Body of pancreas (tissue), 4 donors: ENCODE data around the gene NEDD4. TPM values are rescaled to one million over a fixed set of nuclear protein-coding genes. Genes with fewer than 3 reads are reported as not detected.

ENCODE experiments used
- ATAC-seq: fragments of 150-250 bp; one replicate; pipeline ENCODE4 v1.9.1; 2016
- DNase-seq, 4 donors: peaks; one replicate each; pipeline ENCODE4 v3.0.0-alpha.2; 2019
- H3K27ac ChIP-seq, 4 donors: fragments of 200-600 bp; sonication (generic); 1 replicate in 3 of 4; 2 replicates in 1 of 4; pipeline versions ENCODE4 v1.5.1 to v1.6.1; 2016 to 2019; ENCODE audit warnings: mild to moderate bottlenecking in 1 of 4, mixed read lengths in 1 of 4, moderate library complexity in 1 of 4
- H3K27me3 ChIP-seq, 2 donors: fragments of 200-600 bp; sonication (generic); one replicate each; pipeline ENCODE4 v1.6.0; 2016; ENCODE audit warnings: mild to moderate bottlenecking in 1 of 2
- H3K36me3 ChIP-seq, 2 donors: fragments of 200-600 bp; sonication (generic); replicated peaks in 1 of 2; 2 replicates each; pipeline ENCODE4 v1.5.1; 2016; ENCODE audit warnings: low read depth in 2 of 2; ENCODE audit not compliant: insufficient read depth in 1 of 2
- H3K4me1 ChIP-seq: fragments of 200-600 bp; sonication (generic); one replicate; pipeline ENCODE4 v1.6.0; 2016
- H3K4me3 ChIP-seq, 2 donors: fragments of 200-600 bp; sonication (generic); 1 replicate in 1 of 2; 2 replicates in 1 of 2; pipeline ENCODE4 v1.5.1; 2016 to 2019
- H3K9me3 ChIP-seq, 3 donors: fragments of 200-600 bp; sonication (generic); 1 replicate in 2 of 3; 2 replicates in 1 of 3; pipeline ENCODE4 v1.5.1; 2016
- CTCF ChIP-seq, 7 experiments: fragments of 450-650 bp in 4 of 7; fragments of 200-600 bp in 3 of 7; sonication (generic) in 3 of 7; IDR thresholded peaks; one replicate each; pipeline ENCODE4 v1.5.1; 2016 to 2019; ENCODE audit warnings: antibody characterized with exemption in 7 of 7
- POLR2A ChIP-seq, 3 donors: fragments of 450-650 bp; IDR thresholded peaks; one replicate each; pipeline ENCODE4 v1.6.1; 2016; ENCODE audit warnings: antibody characterized with exemption in 3 of 3, mild to moderate bottlenecking in 2 of 3
- WGBS, 2 donors: methylation state at CpG; one replicate each; pipeline ENCODE4 v1.1.5; 2017; 5-methylcytosine and 5-hydroxymethylcytosine counted together
- intact Hi-C: fragments of 100-400 bp; cut with DNase I; formaldehyde crosslinking; loops from one replicate; pipeline ENCODE4 v1.15.1; 2023
- total RNA-seq, 2 donors: library from RNA; depleted of rRNA; stranded (reverse); fragments of >200 nt; gene quantifications; one replicate each; pipeline ENCODE4 v1.1.0, GENCODE V29; 2016

Gene NEDD4
- 1 to 10 TPM; 3.0 to 8.0 TPM for total RNA-seq

- intact Hi-C loops = no loop called here
- H3K27me3 ChIP-seq = no peaks in the 10 kb centered on the region
- H3K36me3 ChIP-seq = no peaks in the 10 kb centered on the region
- WGBS, 2 donors = 0 to 2% methylated on average over 10 to 67 of the region's 83 CpGs
- peaks cover 18% of the 10 kb centered on the region for H3K4me1 ChIP-seq
- H3K27ac ChIP-seq = peak within 1 kb of the TSS; percentile 81 to 89 (median 82)
- ATAC-seq (peak; percentile 93), DNase-seq (peak; percentile 82 to 86 (median 85))
- no peaks in the 10 kb centered on the region for H3K9me3 ChIP-seq
- TF ChIP-seq POLR2A (IDR thresholded peaks at IDR 0.05) (peak; percentile 53 to 69 (median 67)), CTCF (IDR thresholded peaks at IDR 0.05) (peak; percentile 27 to 71 (median 60))
- H3K4me3 ChIP-seq = peak within 1 kb of the TSS; percentile 73 to 99
Observed at GRCh38 chr15:55993111-55993803, at the start of gene NEDD4. NEDD4 (minus strand) TSS chr15:55993612; CDS start chr15:55993555, 57 bp downstream.

GRCh38 chr15:56042498-56042897, 49.1 kb upstream of the NEDD4 start:
- Histone ChIP-seq H3K4me1 (peaks cover 16% of the 10 kb centered on the region), H3K27me3 (no peaks in the 10 kb centered on the region), H3K4me3 (no peak overlapping the region), H3K9me3 (no peaks in the 10 kb centered on the region), H3K27ac (no peak overlapping the region), H3K36me3 (no peaks in the 10 kb centered on the region)
- DNase-seq = no peak
- TF ChIP-seq POLR2A (IDR thresholded peaks at IDR 0.05) = no peak
- no peak for TF ChIP-seq CTCF (IDR thresholded peaks at IDR 0.05)
- WGBS, 2 donors = 56 to 67% methylated on average over 4 of the region's 4 CpGs
- intact Hi-C loops = no loop called here
- ATAC-seq = no peak

GRCh38 chr15:56042031-56042430, 48.6 kb upstream of the NEDD4 start:
- Histone ChIP-seq H3K4me3 (no peak overlapping the region), H3K36me3 (no peaks in the 10 kb centered on the region), H3K9me3 (no peaks in the 10 kb centered on the region), H3K4me1 (peaks cover 16% of the 10 kb centered on the region), H3K27ac (no peak overlapping the region), H3K27me3 (no peaks in the 10 kb centered on the region)
- ATAC-seq (no peak), DNase-seq (no peak)
- TF ChIP-seq CTCF (IDR thresholded peaks at IDR 0.05) (no peak), POLR2A (IDR thresholded peaks at IDR 0.05) (no peak)
- intact Hi-C loops = no loop called here
- WGBS, 2 donors = 52 to 62% methylated on average over 1 of the region's 1 CpG

- intact Hi-C loops = no loop called here
- no peaks in the 10 kb centered on the region for H3K27me3 ChIP-seq
Observed at GRCh38 chr15:56040081-56041035, 46.9 kb upstream of the NEDD4 start.

More at GRCh38 chr15:56040081-56041035, 46.9 kb upstream of the NEDD4 start:
- ATAC-seq (peak; percentile 95), DNase-seq (peak; percentile 69 to 91 (median 84))
- Histone ChIP-seq H3K4me3 (no peak overlapping the region), H3K9me3 (no peaks in the 10 kb centered on the region), H3K4me1 (peaks cover 16% of the 10 kb centered on the region), H3K36me3 (no peaks in the 10 kb centered on the region), H3K27ac (peak overlapping the region; percentile 43 to 85 (median 69))
- no peak for TF ChIP-seq CTCF (IDR thresholded peaks at IDR 0.05)
- peak in 1 of 3 donors; percentile 3 for TF ChIP-seq POLR2A (IDR thresholded peaks at IDR 0.05)
- WGBS, 2 donors = 35 to 41% methylated on average over 8 of the region's 8 CpGs
